ENCODE measurements around the gene MBNL1.
A peak's percentile ranks its signal among the peaks of the same experiment; 100 is the strongest.
"Not testable (repeated sequence)": the region's sequence is repeated elsewhere in the genome, so short reads cannot be mapped to it uniquely, and the experiment has no call there.

The MBNL1 gene

GRCh38 chr3:152404976-152405375, 136.2 kb downstream of the MBNL1 start:
- no peak for DNase-seq

DNA sequence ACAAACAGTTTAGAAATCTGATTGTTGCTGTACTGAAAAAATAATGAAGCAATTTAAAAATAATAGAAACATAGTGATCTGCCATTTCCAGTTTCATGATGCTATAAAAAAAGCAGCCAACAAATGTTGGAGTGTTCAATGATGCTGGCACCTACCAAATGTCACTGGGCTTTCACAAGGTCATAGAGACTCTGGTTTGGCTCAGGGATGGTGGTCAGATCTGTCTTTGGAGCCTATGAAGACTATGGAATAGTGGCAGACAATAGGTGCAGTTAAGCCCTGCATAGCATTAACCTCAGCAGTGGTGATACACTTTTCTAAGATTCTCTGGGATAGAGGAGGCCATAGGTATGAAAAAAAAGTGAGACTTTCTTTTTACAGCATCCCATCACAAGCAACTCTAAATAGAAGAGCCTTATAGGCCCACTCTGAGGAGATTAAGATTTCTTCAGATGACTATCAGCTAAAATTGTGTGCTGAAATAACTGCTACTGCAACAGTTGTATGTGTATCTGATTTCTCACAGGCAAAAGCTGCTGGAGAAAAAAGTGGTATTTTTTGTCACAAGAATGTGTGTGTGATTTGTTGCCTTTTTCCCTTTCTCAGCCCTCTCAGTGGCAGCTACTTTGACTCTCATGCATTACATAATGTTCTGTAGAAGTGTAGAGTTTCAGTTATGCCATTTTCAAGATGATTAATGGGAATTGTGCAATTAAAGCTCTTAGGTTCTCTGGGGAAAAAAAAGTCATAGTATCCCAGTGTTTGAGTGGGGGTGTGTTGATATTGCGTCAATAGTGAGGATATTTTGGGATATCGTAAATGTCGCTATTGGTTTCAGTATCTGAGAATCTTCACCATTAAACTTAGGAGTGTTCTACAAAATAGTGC, 137.4 kb downstream of the MBNL1 start:
- DNase-seq = peak in 1 of 5 experiments; percentile 29

DNA sequence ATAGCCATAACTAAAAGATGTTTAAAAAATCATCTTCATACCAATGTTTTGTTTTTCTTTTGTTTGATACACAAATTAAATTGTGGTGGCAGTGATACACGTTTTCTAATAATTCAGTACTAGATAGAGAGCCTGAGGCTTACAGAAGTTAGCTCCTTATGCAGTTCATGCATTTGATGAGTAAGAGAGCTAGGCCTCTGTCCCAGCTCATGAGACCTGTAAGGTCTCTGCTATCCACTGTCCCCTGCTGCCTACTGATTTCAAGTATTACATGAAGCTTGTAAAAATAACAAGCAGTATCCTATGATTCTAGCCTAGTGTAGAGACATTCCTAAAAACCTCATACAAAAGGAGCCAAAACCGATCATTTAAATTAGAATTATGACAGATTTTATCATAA, 144.5 kb downstream of the MBNL1 start:
- DNase-seq = no peak

- no peak for DNase-seq
These were observed 148.3 kb downstream of the MBNL1 start for GRCh38 chr3:152416808-152417580.

- DNase-seq = peak in 1 of 5 experiments; percentile 65
These were observed 151.0 kb downstream of the MBNL1 start for GRCh38 chr3:152419748-152420147.

DNA sequence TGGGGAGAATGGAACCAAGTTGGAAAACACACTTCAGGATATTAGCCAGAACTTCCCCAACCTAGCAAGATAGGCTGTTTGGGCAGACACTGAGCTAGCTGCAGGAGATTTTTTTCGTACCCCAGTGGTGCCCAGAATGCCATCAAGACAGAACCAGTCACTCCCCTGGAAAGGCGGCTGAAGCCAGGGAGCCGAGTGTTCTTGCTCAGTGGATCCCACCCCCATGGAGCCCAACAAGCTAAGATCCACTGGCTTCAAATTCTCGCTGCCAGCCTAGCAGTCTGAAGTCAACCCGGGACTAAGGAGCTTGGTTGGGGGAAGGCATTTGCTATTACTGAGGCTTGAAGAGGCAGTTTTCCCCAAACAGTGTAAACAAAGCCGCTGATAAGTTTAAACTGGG, 152.4 kb downstream of the MBNL1 start:
- DNase-seq = no peak

- no peak for DNase-seq
These were observed 157.7 kb downstream of the MBNL1 start for GRCh38 chr3:152426393-152426792.

GRCh38 chr3:152428577-152428976, 159.8 kb downstream of the MBNL1 start:
- DNase-seq = no peak

DNA sequence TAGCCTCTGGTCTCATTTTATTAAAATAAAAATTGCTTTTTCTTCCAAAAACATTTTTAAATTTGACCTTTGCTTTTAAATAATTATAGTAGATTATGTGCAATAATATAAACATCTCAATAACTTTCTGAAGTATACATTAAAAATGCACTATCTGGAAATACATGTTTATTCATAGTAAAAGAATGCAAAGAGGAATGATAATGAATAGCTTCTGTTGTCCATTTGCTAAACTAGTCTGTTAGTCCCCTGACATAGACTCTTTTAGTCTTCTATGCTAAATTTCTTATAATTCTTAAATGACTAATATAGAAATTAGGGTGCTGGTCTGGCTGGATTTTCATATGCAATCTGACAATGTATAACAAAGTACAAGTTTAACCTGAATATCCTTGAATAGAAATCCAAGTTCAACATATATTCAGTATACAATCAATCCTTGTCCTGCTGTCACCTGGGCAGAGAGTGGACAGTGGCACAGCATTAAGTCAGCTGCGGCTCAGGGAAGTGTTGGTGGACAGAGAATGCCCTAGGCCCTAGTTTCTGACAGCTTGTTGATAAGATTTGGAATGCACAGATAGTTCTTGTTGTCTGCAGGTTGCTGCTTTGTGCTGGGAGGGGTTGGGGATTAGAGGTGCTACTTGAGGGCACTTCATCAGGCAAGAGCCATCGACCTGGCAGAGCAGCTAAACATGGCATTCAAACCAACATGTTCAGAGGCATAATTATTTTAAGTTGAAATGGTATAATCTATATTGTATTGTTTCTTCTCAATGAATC, 161.7 kb downstream of the MBNL1 start:
- DNase-seq = no peak

- DNase-seq = peak in 1 of 5 experiments; percentile 49
These were observed 165.4 kb downstream of the MBNL1 start for GRCh38 chr3:152434142-152434541.

DNA sequence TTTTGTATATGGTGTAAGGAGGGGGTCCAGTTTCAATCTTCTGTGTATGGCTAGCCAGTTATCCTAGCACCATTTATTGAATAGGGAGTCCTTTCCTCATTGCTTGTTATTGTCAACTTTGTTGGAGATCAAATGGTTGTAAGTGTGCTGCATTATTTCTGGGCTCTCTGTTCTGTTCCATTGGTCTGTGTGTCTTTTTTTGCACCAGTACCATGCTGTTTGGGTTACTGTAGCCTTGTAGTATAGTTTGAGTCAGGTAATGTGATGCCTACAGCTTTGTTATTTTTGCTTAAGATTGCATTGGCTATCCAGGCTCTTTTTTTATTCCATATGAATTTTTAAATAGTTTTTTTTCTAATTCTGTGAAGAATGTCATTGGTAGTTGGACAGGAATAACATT, 166.5 kb downstream of the MBNL1 start:
- DNase-seq = not testable (repeated sequence)

DNA sequence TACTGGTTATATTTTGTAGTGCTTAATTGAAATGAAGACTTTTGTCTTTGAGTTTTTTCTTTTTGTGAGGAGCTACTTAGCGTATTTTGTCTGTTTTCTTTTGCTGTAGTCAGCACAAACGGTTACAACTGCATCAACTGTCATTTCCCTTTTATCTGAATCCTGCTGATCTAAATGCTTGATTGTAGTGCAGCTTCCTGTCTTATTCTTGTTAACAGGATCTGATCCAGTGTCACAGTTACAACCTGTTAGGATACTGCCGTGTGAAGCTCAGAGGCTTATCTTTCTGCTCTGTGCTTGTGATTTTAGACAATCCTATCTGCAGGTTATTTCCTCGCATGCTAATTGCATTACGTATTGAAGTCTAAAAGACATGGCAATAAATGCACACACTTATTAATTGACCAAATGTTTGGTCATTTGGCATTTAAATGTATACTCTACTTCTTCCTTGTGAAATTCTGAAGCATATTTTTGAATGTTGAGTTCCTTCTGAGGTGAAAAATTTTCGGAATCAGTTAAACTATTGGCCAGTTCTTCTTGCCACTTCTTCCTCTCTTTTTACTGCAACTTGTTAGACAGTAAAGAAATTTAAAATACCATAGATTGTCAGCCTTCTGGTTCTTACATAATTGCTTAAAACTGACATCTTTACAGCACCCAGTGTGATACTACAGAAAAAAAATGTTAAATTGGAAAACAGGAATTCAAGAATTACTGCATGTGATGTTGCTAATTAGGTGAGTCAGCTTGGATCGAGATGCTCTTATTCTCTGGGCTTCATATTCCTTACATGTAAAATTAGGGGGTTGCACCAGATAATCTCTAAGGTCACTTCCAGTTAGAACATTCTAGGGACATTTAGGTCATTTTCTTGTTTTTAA, 168.2 kb downstream of the MBNL1 start:
- no peak for DNase-seq

- DNase-seq = no peak
These were observed 169.5 kb downstream of the MBNL1 start for GRCh38 chr3:152438181-152438580.

DNA sequence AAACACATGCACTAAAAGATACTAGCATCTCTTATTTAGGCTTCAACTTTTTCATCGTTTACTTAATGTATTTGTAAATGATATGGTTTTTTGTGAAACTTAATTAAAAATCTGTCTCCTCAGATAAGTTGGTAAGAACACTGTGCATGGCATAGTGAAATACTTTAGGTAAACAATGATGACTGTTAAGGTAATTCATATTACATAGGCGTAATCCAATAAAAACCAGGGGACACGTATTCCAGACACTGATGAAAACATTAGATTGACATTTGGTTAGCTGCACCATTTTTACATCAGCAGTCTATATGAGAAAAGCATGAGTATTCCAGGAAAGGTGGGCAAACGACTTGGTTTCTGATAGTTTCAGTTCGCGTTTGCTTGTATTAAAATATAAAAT, 170.0 kb downstream of the MBNL1 start:
- no peak for DNase-seq

- DNase-seq = not testable (repeated sequence)
These were observed 171.5 kb downstream of the MBNL1 start for GRCh38 chr3:152440243-152440642.

DNA sequence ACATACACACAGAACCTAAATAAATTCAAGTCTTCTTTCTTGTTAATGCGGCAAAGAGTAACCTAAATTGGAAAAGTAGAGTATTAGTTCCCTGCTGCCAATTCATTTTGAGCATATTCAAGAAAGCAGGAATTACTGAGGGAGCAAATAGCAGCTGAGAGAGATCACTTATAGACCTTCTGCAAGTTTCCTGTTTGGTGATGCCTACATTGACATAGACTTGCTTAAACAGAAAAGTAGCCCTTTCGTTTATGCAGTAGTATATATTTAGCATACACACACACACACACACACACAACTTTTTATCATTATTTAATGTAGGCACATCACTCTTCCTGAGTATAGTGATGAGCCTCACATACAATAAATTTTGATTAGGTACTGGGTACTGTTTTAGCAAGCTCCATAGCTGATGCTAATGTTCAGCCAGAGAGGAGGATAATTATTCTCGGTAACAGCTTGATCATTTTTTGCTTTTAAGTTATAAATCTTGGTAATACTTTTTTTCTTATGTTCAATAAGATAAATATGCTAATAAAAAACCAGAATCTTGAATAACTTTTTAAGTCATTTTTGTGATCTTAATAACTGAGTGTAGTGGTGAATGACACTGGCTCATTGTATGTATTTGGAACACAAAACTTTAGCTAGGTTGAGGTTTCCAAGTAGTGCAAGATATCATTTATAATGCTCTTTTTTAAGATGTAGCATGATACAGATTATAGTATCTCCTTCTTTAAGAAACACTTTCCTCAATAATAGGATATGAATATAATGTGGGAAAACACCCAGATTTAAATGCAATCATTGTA, 174.7 kb downstream of the MBNL1 start:
- DNase-seq = peak in 1 of 5 experiments; percentile 31

- DNase-seq = peak in 1 of 5 experiments; percentile 33
These were observed 175.4 kb downstream of the MBNL1 start for GRCh38 chr3:152444029-152444641.

- no peak for DNase-seq
These were observed 176.5 kb downstream of the MBNL1 start for GRCh38 chr3:152445212-152445611.

GRCh38 chr3:152446495-152446894, 177.8 kb downstream of the MBNL1 start:
- no peak for DNase-seq

DNA sequence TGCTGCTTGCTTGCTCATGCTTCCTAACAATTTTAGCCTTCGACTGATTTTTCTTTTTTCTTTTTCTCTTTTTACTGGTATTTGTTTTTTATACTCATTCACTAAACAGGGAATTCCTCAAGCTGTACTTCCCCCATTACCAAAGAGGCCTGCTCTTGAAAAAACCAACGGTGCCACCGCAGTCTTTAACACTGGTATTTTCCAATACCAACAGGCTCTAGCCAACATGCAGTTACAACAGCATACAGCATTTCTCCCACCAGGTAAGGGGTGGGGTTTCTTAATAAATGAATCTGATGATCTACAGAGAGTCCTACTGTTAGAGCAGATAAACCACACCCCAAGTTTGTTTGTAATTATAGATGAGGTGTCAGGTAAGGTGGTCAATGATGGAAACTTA, 178.8 kb downstream of the MBNL1 start:
- DNase-seq = peak in 1 of 5 experiments; percentile 9

DNA sequence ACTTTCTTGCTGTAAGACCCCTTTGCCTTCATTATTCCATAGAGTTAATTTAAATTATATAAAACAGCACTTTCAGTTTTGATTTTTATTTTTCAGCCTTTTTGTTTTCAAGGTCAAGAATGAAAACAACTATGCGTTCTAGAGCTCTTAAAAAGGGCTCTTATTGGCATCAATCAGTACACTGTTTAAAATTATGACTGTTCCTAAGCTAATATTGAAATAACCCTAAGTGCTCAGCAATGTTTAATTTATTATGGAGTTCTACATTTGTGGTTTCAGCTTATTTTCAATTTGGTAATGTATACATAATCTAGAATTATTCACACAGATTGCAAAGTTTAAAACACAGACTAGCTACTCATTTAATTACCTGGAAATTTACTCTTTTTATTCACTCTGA, 179.4 kb downstream of the MBNL1 start:
- no peak for DNase-seq

All from T-helper 2 cell (primary cell).